ENCODE results near the gene PAN3.
A peak's percentile ranks its signal among the peaks of the same experiment; 100 is the strongest.

PAN3 gene

DNA sequence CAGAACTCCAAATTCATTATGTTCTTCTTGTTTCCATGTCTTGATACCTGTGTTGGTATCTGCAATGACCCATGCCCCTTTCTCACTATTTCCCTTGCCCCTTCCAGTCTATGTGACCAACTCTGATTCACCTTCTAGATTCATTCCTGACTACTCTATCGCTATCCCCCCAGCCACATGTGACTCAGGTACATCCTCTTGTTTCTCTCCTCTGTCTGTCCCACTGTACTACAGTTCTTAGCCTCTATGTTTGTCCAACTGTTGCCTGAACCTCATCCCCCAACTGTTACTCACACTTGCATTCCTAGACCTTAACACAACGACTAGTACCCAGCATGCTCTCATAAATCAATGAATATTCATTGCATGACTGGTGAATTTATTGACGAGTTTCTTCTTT lies 27.9 kb upstream of the PAN3 start:
- H3K9me3 ChIP-seq (ENCODE audit: control insufficient read depth, insufficient read depth, low read length), result no peaks in the 10 kb centered on the region
- no peak overlapping the region for H3K27ac ChIP-seq (ENCODE audit: low read depth, low read length)
- no peaks in the 10 kb centered on the region for H3K27me3 ChIP-seq (ENCODE audit: control insufficient read depth, insufficient read depth, low read length)
- H3K4me3 ChIP-seq (ENCODE audit: low read depth, low read length), result no peak overlapping the region
- no peaks in the 10 kb centered on the region for H3K4me1 ChIP-seq (ENCODE audit: control insufficient read depth, insufficient read depth, low read length)
- H3K36me3 ChIP-seq (ENCODE audit: control insufficient read depth, insufficient read depth, low read length), result no peaks in the 10 kb centered on the region
- H3K9ac ChIP-seq (ENCODE audit: low read depth, low read length), result no peak overlapping the region

GRCh38 chr13:28116736-28117135 lies 21.6 kb upstream of the PAN3 start:
- H3K4me1 ChIP-seq (ENCODE audit: control insufficient read depth, insufficient read depth, low read length), result no peaks in the 10 kb centered on the region
- H3K4me3 ChIP-seq (ENCODE audit: low read depth, low read length), result no peak overlapping the region
- H3K27me3 ChIP-seq (ENCODE audit: control insufficient read depth, insufficient read depth, low read length), result no peaks in the 10 kb centered on the region
- no peaks in the 10 kb centered on the region for H3K9me3 ChIP-seq (ENCODE audit: control insufficient read depth, insufficient read depth, low read length)
- no peak overlapping the region for H3K27ac ChIP-seq (ENCODE audit: low read depth, low read length)
- no peak overlapping the region for H3K9ac ChIP-seq (ENCODE audit: low read depth, low read length)
- no peaks in the 10 kb centered on the region for H3K36me3 ChIP-seq (ENCODE audit: control insufficient read depth, insufficient read depth, low read length)

DNA sequence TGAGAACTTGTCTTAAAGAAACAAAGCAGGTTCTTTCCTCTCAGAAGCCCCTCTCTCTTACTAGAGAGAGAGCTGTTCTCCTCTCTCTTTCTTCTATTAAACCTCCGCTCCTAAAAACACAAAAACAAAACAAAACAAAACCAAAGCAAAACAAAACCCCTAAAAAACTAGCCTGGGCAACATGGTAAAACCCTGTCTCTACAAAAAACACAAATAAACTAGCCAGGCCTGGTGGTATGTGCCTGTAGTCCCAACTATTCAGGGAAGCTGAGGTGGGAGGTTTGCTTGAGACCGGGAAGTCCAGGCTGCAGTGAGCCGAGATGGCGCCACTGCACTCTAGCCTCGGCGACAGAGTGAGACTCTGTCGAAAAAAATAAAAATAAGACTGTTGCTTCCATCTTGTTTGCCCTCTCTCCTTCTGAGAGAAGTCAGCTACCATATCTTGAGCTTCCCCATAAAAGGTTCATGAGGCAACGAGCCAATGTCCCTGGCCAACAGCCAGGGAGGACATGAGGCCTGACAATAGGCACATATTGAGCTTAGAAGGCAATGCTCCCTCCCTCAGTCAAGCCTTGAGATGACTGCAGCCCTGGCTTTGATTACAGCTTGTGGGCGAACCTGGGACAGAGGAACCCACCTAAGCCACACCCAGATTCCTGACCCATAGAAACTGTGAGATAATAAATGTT lies 20.5 kb upstream of the PAN3 start:
- no peak overlapping the region for H3K4me3 ChIP-seq (ENCODE audit: low read depth, low read length)
- H3K9ac ChIP-seq (ENCODE audit: low read depth, low read length), result no peak overlapping the region

DNA sequence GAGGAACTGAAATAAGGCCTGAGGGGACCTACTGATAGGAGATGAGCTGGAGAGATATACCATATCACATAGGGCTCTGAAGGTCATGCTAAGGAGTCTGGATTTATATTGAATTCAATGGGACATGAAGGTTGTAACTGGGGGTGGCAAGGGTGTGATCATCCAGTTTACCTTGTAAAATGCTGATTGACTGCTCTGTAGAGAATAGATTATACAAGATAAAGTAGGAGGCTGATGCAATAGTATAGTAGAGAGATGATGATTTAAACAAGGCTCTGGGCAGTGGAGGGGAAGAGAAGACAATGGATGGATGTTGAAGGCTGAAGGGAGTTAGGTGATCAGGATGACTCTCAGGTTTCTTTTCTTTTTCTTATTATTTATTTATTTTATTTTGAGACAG lies 18.0 kb upstream of the PAN3 start:
- Histone ChIP-seq H3K36me3 (ENCODE audit: control insufficient read depth, insufficient read depth, low read length) (no peaks in the 10 kb centered on the region), H3K9ac (ENCODE audit: low read depth, low read length) (no peak overlapping the region), H3K4me3 (ENCODE audit: low read depth, low read length) (no peak overlapping the region), H3K4me1 (ENCODE audit: control insufficient read depth, insufficient read depth, low read length) (no peaks in the 10 kb centered on the region), H3K27ac (ENCODE audit: low read depth, low read length) (no peak overlapping the region), H3K27me3 (ENCODE audit: control insufficient read depth, insufficient read depth, low read length) (no peaks in the 10 kb centered on the region), H3K9me3 (ENCODE audit: control insufficient read depth, insufficient read depth, low read length) (no peaks in the 10 kb centered on the region)

More for the DNA sequence above, 20.5 kb upstream of the PAN3 start:
- no peaks in the 10 kb centered on the region for H3K36me3 ChIP-seq (ENCODE audit: control insufficient read depth, insufficient read depth, low read length)
- no peaks in the 10 kb centered on the region for H3K4me1 ChIP-seq (ENCODE audit: control insufficient read depth, insufficient read depth, low read length)
- no peak overlapping the region for H3K27ac ChIP-seq (ENCODE audit: low read depth, low read length)
- H3K9me3 ChIP-seq (ENCODE audit: control insufficient read depth, insufficient read depth, low read length), result no peaks in the 10 kb centered on the region
- H3K27me3 ChIP-seq (ENCODE audit: control insufficient read depth, insufficient read depth, low read length), result no peaks in the 10 kb centered on the region

- Histone ChIP-seq H3K27me3 (ENCODE audit: control insufficient read depth, insufficient read depth, low read length) (no peaks in the 10 kb centered on the region), H3K4me3 (ENCODE audit: low read depth, low read length) (no peak overlapping the region), H3K9ac (ENCODE audit: low read depth, low read length) (no peak overlapping the region), H3K36me3 (ENCODE audit: control insufficient read depth, insufficient read depth, low read length) (no peaks in the 10 kb centered on the region), H3K27ac (ENCODE audit: low read depth, low read length) (no peak overlapping the region), H3K9me3 (ENCODE audit: control insufficient read depth, insufficient read depth, low read length) (no peaks in the 10 kb centered on the region), H3K4me1 (ENCODE audit: control insufficient read depth, insufficient read depth, low read length) (no peaks in the 10 kb centered on the region)
These were observed 17.1 kb upstream of the PAN3 start for GRCh38 chr13:28121224-28121623.

- no peak overlapping the region for H3K4me3 ChIP-seq (ENCODE audit: low read depth, low read length)
- H3K27ac ChIP-seq (ENCODE audit: low read depth, low read length), result no peak overlapping the region
- H3K4me1 ChIP-seq (ENCODE audit: control insufficient read depth, insufficient read depth, low read length), result no peaks in the 10 kb centered on the region
- no peaks in the 10 kb centered on the region for H3K27me3 ChIP-seq (ENCODE audit: control insufficient read depth, insufficient read depth, low read length)
- H3K9me3 ChIP-seq (ENCODE audit: control insufficient read depth, insufficient read depth, low read length), result no peaks in the 10 kb centered on the region
- no peaks in the 10 kb centered on the region for H3K36me3 ChIP-seq (ENCODE audit: control insufficient read depth, insufficient read depth, low read length)
- no peak overlapping the region for H3K9ac ChIP-seq (ENCODE audit: low read depth, low read length)
These were observed 10.3 kb upstream of the PAN3 start for GRCh38 chr13:28128030-28128429.

DNA sequence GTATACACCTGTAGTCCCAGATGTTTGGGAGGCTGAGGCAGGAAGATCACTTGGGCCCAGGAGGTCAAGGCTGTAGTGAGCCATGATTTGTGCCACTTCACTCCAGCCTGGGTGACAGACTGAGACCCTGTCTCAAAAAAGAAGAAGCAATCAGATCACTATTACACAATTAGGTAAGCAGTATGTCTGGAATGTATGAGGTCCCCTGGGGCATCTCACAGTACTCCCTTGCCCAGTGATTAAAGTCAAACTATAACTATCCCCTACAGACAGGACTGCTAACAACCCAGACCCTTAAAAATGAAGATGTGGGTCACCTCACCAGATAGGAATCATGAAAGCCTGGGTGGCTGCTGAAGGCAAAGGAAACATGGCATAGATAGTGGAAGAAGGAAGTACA lies 9.4 kb upstream of the PAN3 start:
- Histone ChIP-seq H3K36me3 (ENCODE audit: control insufficient read depth, insufficient read depth, low read length) (no peaks in the 10 kb centered on the region), H3K4me3 (ENCODE audit: low read depth, low read length) (no peak overlapping the region), H3K4me1 (ENCODE audit: control insufficient read depth, insufficient read depth, low read length) (no peaks in the 10 kb centered on the region)

GRCh38 chr13:28129911-28130693 lies 8.2 kb upstream of the PAN3 start:
- no peaks in the 10 kb centered on the region for H3K9me3 ChIP-seq (ENCODE audit: control insufficient read depth, insufficient read depth, low read length)
- no peaks in the 10 kb centered on the region for H3K27me3 ChIP-seq (ENCODE audit: control insufficient read depth, insufficient read depth, low read length)
- H3K4me1 ChIP-seq (ENCODE audit: control insufficient read depth, insufficient read depth, low read length), result no peaks in the 10 kb centered on the region
- no peaks in the 10 kb centered on the region for H3K36me3 ChIP-seq (ENCODE audit: control insufficient read depth, insufficient read depth, low read length)
- no peak overlapping the region for H3K4me3 ChIP-seq (ENCODE audit: low read depth, low read length)
- no peak overlapping the region for H3K9ac ChIP-seq (ENCODE audit: low read depth, low read length)
- H3K27ac ChIP-seq (ENCODE audit: low read depth, low read length), result no peak overlapping the region

More for the DNA sequence above, 9.4 kb upstream of the PAN3 start:
- Histone ChIP-seq H3K9ac (ENCODE audit: low read depth, low read length) (no peak overlapping the region), H3K27me3 (ENCODE audit: control insufficient read depth, insufficient read depth, low read length) (no peaks in the 10 kb centered on the region), H3K9me3 (ENCODE audit: control insufficient read depth, insufficient read depth, low read length) (no peaks in the 10 kb centered on the region), H3K27ac (ENCODE audit: low read depth, low read length) (no peak overlapping the region)

DNA sequence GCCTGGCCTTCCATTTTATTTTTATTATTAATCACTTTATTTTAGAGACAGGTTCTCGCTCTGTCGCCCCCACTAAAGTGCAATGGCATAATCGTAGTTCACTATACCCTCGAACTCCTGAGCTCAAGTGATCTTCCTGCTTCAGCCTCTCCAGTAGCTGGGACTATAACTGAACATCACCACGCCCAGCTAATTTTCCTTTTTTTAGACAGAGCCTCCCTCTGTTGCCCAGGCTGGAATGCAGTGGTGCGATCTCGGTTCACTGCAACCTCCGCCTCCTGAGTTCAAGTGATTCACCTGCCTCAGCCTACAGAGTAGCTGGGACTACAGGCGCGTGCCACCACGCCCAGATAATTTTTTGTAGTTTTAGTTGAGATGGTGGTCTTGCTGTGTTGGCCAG lies 6.7 kb upstream of the PAN3 start:
- Histone ChIP-seq H3K36me3 (ENCODE audit: control insufficient read depth, insufficient read depth, low read length) (no peaks in the 10 kb centered on the region), H3K27ac (ENCODE audit: low read depth, low read length) (no peak overlapping the region), H3K27me3 (ENCODE audit: control insufficient read depth, insufficient read depth, low read length) (no peaks in the 10 kb centered on the region)

GRCh38 chr13:28136916-28137315 lies 1.4 kb upstream of the PAN3 start:
- Histone ChIP-seq H3K4me3 (ENCODE audit: low read depth, low read length) (peak overlapping the region; percentile 91), H3K27ac (ENCODE audit: low read depth, low read length) (no peak overlapping the region), H3K9ac (ENCODE audit: low read depth, low read length) (peak overlapping the region; percentile 62), H3K27me3 (ENCODE audit: control insufficient read depth, insufficient read depth, low read length) (no peaks in the 10 kb centered on the region), H3K9me3 (ENCODE audit: control insufficient read depth, insufficient read depth, low read length) (no peaks in the 10 kb centered on the region), H3K4me1 (ENCODE audit: control insufficient read depth, insufficient read depth, low read length) (peaks cover 11% of the 10 kb centered on the region), H3K36me3 (ENCODE audit: control insufficient read depth, insufficient read depth, low read length) (no peaks in the 10 kb centered on the region)

More for the DNA sequence above, 6.7 kb upstream of the PAN3 start:
- no peaks in the 10 kb centered on the region for H3K4me1 ChIP-seq (ENCODE audit: control insufficient read depth, insufficient read depth, low read length)
- no peak overlapping the region for H3K9ac ChIP-seq (ENCODE audit: low read depth, low read length)
- no peaks in the 10 kb centered on the region for H3K9me3 ChIP-seq (ENCODE audit: control insufficient read depth, insufficient read depth, low read length)
- H3K4me3 ChIP-seq (ENCODE audit: low read depth, low read length), result no peak overlapping the region

DNA sequence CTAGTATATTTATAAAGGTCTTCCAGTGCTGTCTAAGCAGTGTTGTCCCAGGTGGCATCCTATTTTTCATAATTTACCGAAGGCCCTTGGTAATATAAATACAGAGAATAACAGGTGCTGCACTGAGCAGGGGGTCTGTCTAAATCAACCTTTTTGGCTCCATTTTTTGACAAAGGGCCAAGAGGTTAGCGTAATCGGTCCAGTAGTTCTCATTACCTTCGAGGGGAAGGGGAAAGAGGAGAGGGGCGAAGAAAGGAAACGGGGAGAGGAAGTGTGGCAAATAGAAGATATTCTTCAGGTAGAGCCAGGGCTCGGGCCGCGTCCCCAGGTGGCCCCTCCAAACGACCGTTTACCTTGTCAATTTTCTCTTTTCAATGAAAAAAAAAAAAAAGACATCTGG lies 749 bp upstream of the PAN3 start:
- Histone ChIP-seq H3K27ac (ENCODE audit: low read depth, low read length) (peak overlapping the region; percentile 98), H3K4me1 (ENCODE audit: control insufficient read depth, insufficient read depth, low read length) (peaks cover 18% of the 10 kb centered on the region), H3K9ac (ENCODE audit: low read depth, low read length) (peak overlapping the region; percentile 62), H3K4me3 (ENCODE audit: low read depth, low read length) (peak overlapping the region; percentile 91), H3K36me3 (ENCODE audit: control insufficient read depth, insufficient read depth, low read length) (no peaks in the 10 kb centered on the region), H3K9me3 (ENCODE audit: control insufficient read depth, insufficient read depth, low read length) (no peaks in the 10 kb centered on the region), H3K27me3 (ENCODE audit: control insufficient read depth, insufficient read depth, low read length) (no peaks in the 10 kb centered on the region)
